Neural cell (in vitro differentiated cells): ENCODE measurements around the gene APBA1. TPM values are rescaled to one million over a fixed set of nuclear protein-coding genes. Genes with fewer than 3 reads are reported as not detected.

Experiments
- H2AFZ ChIP-seq: fragments of 200-600, 300-800 bp; sonication (generic), shearing (Covaris generic); 2 replicates; pipeline ENCODE4 v1.6.0; 2014; ENCODE audit warnings: low read depth, mild to moderate bottlenecking, antibody characterized with exemption, low read length, moderate library complexity
- H3F3A ChIP-seq: fragments of 200-600 bp; shearing (Covaris generic); 2 replicates; pipeline ENCODE4 v1.6.1; 2016; ENCODE audit warnings: mild to moderate bottlenecking, moderate library complexity, mixed read lengths, antibody characterized with exemption, low read length; ENCODE audit not compliant: insufficient read depth, poor library complexity, severe bottlenecking
- H3K27ac ChIP-seq: fragments of 200-600, 300-800 bp; sonication (generic), shearing (Covaris generic); 2 replicates; pipeline ENCODE4 v1.5.1; 2014; ENCODE audit warnings: mild to moderate bottlenecking, low read length, moderate library complexity
- H3K27me3 ChIP-seq: fragments of 300-800, 200-600 bp; sonication (generic), shearing (Covaris generic); 2 replicates; pipeline ENCODE4 v1.6.0; 2014; ENCODE audit warnings: mild to moderate bottlenecking, low read depth, low read length, moderate library complexity; ENCODE audit not compliant: insufficient read depth
- H3K36me3 ChIP-seq: fragments of 300-800, 200-600 bp; sonication (generic), shearing (Covaris generic); 2 replicates; pipeline ENCODE4 v1.5.1; 2014; ENCODE audit warnings: mild to moderate bottlenecking, antibody characterized with exemption, low read length, moderate library complexity; ENCODE audit not compliant: insufficient read depth
- H3K4me2 ChIP-seq: fragments of 300-800, 200-600 bp; sonication (generic), shearing (Covaris generic); 2 replicates; pipeline ENCODE4 v1.6.0; 2014; ENCODE audit warnings: mild to moderate bottlenecking, low read length
- H3K4me3 ChIP-seq: fragments of 300-800, 200-600 bp; sonication (generic), shearing (Covaris generic); 2 replicates; pipeline ENCODE4 v1.5.1; 2014; ENCODE audit warnings: mild to moderate bottlenecking, low read length, moderate library complexity
- H3K79me2 ChIP-seq: fragments of 200-600 bp; shearing (Covaris generic); replicated peaks from 2 replicates; pipeline ENCODE4 v1.6.0; 2014; ENCODE audit warnings: mild to moderate bottlenecking, low read length, moderate library complexity; ENCODE audit not compliant: insufficient read depth
- H3K9ac ChIP-seq: fragments of 300-800, 200-600 bp; sonication (generic), shearing (Covaris generic); 2 replicates; pipeline ENCODE4 v1.6.1; 2016; ENCODE audit warnings: mild to moderate bottlenecking, low read length, mixed read lengths
- H3K9me2 ChIP-seq: fragments of 200-600 bp; shearing (Covaris generic); 2 replicates; pipeline ENCODE4 v1.6.1; 2016; ENCODE audit warnings: mild to moderate bottlenecking, low read length, mixed read lengths; ENCODE audit not compliant: insufficient read depth
- H3K9me3 ChIP-seq: fragments of 200-600, 300-800 bp; sonication (generic), shearing (Covaris generic); 2 replicates; pipeline ENCODE4 v1.6.1; 2016; ENCODE audit warnings: mild to moderate bottlenecking, mixed run types, low read length, moderate library complexity, mixed read lengths
- H4K20me1 ChIP-seq: fragments of 200-600 bp; shearing (Covaris generic); 2 replicates; pipeline ENCODE4 v1.6.1; 2016; ENCODE audit warnings: mild to moderate bottlenecking, mixed run types; ENCODE audit not compliant: insufficient read depth
- CTCF ChIP-seq: fragments of 450-650 bp; IDR thresholded peaks from 2 replicates; pipeline ENCODE4 v1.5.1; 2014; ENCODE audit warnings: antibody characterized with exemption, mild to moderate bottlenecking, moderate library complexity; ENCODE audit not compliant: poor library complexity, severe bottlenecking
- EP300 ChIP-seq: fragments of 450-650 bp; conservative IDR thresholded peaks from 2 replicates; pipeline ENCODE4 v1.6.1; 2014; ENCODE audit warnings: antibody characterized with exemption, mild to moderate bottlenecking, moderate library complexity; ENCODE audit not compliant: poor library complexity, severe bottlenecking
- EZH2 ChIP-seq: fragments of 200-600, 300-800 bp; shearing (Covaris generic), sonication (generic); IDR thresholded peaks from 2 replicates; pipeline ENCODE4 v1.6.1; 2014; ENCODE audit warnings: antibody characterized with exemption, low read length, borderline replicate concordance, mild to moderate bottlenecking; ENCODE audit not compliant: insufficient read depth, poor library complexity, severe bottlenecking
- MXI1 ChIP-seq: fragments of 450-650 bp; conservative IDR thresholded peaks from 2 replicates; pipeline ENCODE4 v1.6.1; 2014; ENCODE audit warnings: antibody characterized with exemption, mild to moderate bottlenecking; ENCODE audit not compliant: poor library complexity, severe bottlenecking
- POLR2AphosphoS5 ChIP-seq: IDR thresholded peaks from 2 replicates; pipeline ENCODE4 v1.6.1; 2012
- RAD21 ChIP-seq: fragments of 450-650 bp; conservative IDR thresholded peaks from 2 replicates; pipeline ENCODE4 v1.6.1; 2014; ENCODE audit warnings: antibody characterized with exemption, mild to moderate bottlenecking, moderate library complexity
- SMC3 ChIP-seq: fragments of 450-650 bp; conservative IDR thresholded peaks from 2 replicates; pipeline ENCODE4 v1.6.1; 2014; ENCODE audit warnings: antibody characterized with exemption, mild to moderate bottlenecking, moderate library complexity; ENCODE audit not compliant: poor library complexity
- TAF1 ChIP-seq: IDR thresholded peaks from 2 replicates; pipeline ENCODE4 v1.6.1; 2012; ENCODE audit warnings: low read depth
- polyA plus RNA-seq: library from polyadenylated mRNA; depleted of rRNA; stranded (reverse); fragments of >200 nt; gene quantifications from 2 replicates; pipeline ENCODE4 v1.2.3, GENCODE V29; 2014
- TF ChIP-seq, protein P1 (sequence below): IDR thresholded peaks from 2 replicates; pipeline ENCODE4 v1.6.1; 2012; ENCODE audit warnings: borderline replicate concordance

APBA1 gene
- polyA plus RNA-seq, 1 donor from 2014 or later: 10.9 TPM

GRCh38 chr9:69431203-69431602 lies 241.0 kb downstream of the APBA1 start:
- TF ChIP-seq EP300: no peak
- no peak for TF ChIP-seq EZH2
- no peak for TF ChIP-seq RAD21
- no peak for TF ChIP-seq SMC3
- no peak for TF ChIP-seq TAF1
- no peaks in the 10 kb centered on the region for H3K9me2 ChIP-seq
- H3K9ac ChIP-seq: no peak overlapping the region
- peaks cover 11% of the 10 kb centered on the region for H3K9me3 ChIP-seq
- no peak overlapping the region for H2AFZ ChIP-seq
- no peaks in the 10 kb centered on the region for H3F3A ChIP-seq
- H3K79me2 ChIP-seq: no peaks in the 10 kb centered on the region
- no peaks in the 10 kb centered on the region for H4K20me1 ChIP-seq
- H3K4me3 ChIP-seq: no peak overlapping the region
- no peaks in the 10 kb centered on the region for H3K27me3 ChIP-seq
- no peak overlapping the region for H3K27ac ChIP-seq
- H3K4me2 ChIP-seq: no peak overlapping the region
- H3K36me3 ChIP-seq: peaks cover 21% of the 10 kb centered on the region

- no peak overlapping the region for H3K4me3 ChIP-seq
- peaks cover 23% of the 10 kb centered on the region for H3K36me3 ChIP-seq
- H3K9ac ChIP-seq: no peak overlapping the region
- H3K27ac ChIP-seq: no peak overlapping the region
- TF ChIP-seq, protein P1, sequence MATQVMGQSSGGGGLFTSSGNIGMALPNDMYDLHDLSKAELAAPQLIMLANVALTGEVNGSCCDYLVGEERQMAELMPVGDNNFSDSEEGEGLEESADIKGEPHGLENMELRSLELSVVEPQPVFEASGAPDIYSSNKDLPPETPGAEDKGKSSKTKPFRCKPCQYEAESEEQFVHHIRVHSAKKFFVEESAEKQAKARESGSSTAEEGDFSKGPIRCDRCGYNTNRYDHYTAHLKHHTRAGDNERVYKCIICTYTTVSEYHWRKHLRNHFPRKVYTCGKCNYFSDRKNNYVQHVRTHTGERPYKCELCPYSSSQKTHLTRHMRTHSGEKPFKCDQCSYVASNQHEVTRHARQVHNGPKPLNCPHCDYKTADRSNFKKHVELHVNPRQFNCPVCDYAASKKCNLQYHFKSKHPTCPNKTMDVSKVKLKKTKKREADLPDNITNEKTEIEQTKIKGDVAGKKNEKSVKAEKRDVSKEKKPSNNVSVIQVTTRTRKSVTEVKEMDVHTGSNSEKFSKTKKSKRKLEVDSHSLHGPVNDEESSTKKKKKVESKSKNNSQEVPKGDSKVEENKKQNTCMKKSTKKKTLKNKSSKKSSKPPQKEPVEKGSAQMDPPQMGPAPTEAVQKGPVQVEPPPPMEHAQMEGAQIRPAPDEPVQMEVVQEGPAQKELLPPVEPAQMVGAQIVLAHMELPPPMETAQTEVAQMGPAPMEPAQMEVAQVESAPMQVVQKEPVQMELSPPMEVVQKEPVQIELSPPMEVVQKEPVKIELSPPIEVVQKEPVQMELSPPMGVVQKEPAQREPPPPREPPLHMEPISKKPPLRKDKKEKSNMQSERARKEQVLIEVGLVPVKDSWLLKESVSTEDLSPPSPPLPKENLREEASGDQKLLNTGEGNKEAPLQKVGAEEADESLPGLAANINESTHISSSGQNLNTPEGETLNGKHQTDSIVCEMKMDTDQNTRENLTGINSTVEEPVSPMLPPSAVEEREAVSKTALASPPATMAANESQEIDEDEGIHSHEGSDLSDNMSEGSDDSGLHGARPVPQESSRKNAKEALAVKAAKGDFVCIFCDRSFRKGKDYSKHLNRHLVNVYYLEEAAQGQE: no peak
- TF ChIP-seq EP300 (no peak), RAD21 (no peak), MXI1 (no peak), POLR2AphosphoS5 (no peak), SMC3 (no peak), CTCF (no peak), TAF1 (no peak), EZH2 (no peak)
- no peak overlapping the region for H3K4me2 ChIP-seq
- H3K79me2 ChIP-seq: no peaks in the 10 kb centered on the region
- no peaks in the 10 kb centered on the region for H3F3A ChIP-seq
- no peaks in the 10 kb centered on the region for H3K9me2 ChIP-seq
- no peaks in the 10 kb centered on the region for H4K20me1 ChIP-seq
- no peaks in the 10 kb centered on the region for H3K27me3 ChIP-seq
- no peak overlapping the region for H2AFZ ChIP-seq
- H3K9me3 ChIP-seq: peaks cover 15% of the 10 kb centered on the region
Measured at GRCh38 chr9:69430206-69430605, 242.0 kb downstream of the APBA1 start.

- Histone ChIP-seq H3K27ac (no peak overlapping the region), H3K36me3 (peaks cover 25% of the 10 kb centered on the region), H3K4me2 (no peak overlapping the region), H3K79me2 (no peaks in the 10 kb centered on the region), H3K9me3 (peaks cover 15% of the 10 kb centered on the region), H3F3A (no peaks in the 10 kb centered on the region), H4K20me1 (no peaks in the 10 kb centered on the region), H3K27me3 (no peaks in the 10 kb centered on the region), H3K4me3 (no peak overlapping the region), H3K9ac (no peak overlapping the region), H2AFZ (no peak overlapping the region), H3K9me2 (no peaks in the 10 kb centered on the region)
- TF ChIP-seq EP300: no peak
- TF ChIP-seq EZH2: no peak
Measured at GRCh38 chr9:69429281-69429680, 242.9 kb downstream of the APBA1 start.
